Panc1 (cell line): ENCODE data around the gene MYL5. TPM values are rescaled to one million over a fixed set of nuclear protein-coding genes. Genes with fewer than 3 reads are reported as not detected.

ENCODE experiments used
- ATAC-seq: fragments of 200-7000 bp; cut with Tn5 transposase; 2 replicates; pipeline ENCODE4 v1.9.1; 2020; ENCODE audit warnings: mild to moderate bottlenecking, moderate library complexity
- BruUV-seq: library from RNA; stranded (reverse); fragments of 400-500 nt; replicated peaks from 2 replicates; lab custom pipeline; 2021; lab: Mats Ljungman, UMichigan
- CTCF ChIA-PET: fragments of 300-600 bp; sonication (Branson Sonifier 250); formaldehyde crosslinking; loops from one replicate; lab custom pipeline; 2022; ENCODE audit warnings: antibody characterized with exemption; lab: Charles Lee
- POLR2A ChIA-PET: fragments of 300-600 bp; sonication (Branson Sonifier 250); formaldehyde crosslinking; loops from one replicate; lab custom pipeline; 2022; ENCODE audit warnings: antibody characterized with exemption; lab: Charles Lee
- DNase-seq: peaks from one replicate; pipeline ENCODE4 v3.0.0-alpha.2; 2010; ENCODE audit warnings: low read depth, low spot score
- H3K27ac ChIP-seq: 2 replicates; pipeline ENCODE4 v1.5.1; 2011; ENCODE audit warnings: mild to moderate bottlenecking, low read length, inconsistent platforms
- H3K27me3 ChIP-seq: fragments of 200-500 bp; sonication (Bioruptor generic); 2 replicates; pipeline ENCODE4 v1.6.0; 2014; ENCODE audit warnings: low read length, inconsistent platforms; ENCODE audit not compliant: control insufficient read depth, insufficient read depth
- H3K36me3 ChIP-seq: fragments of 200-500 bp; sonication (Bioruptor generic); 2 replicates; pipeline ENCODE4 v1.5.1; 2014; ENCODE audit warnings: inconsistent platforms, mild to moderate bottlenecking, low read length, moderate library complexity; ENCODE audit not compliant: control insufficient read depth, insufficient read depth
- H3K4me1 ChIP-seq: 2 replicates; pipeline ENCODE4 v1.5.1; 2011; ENCODE audit warnings: inconsistent platforms, mild to moderate bottlenecking, low read length, moderate library complexity; ENCODE audit not compliant: control insufficient read depth, insufficient read depth
- H3K4me3 ChIP-seq, 2 experiments: 2 replicates each; pipeline ENCODE4 v1.5.1; 2011 to 2012; ENCODE audit warnings: low read depth in 2 of 2, low read length in 2 of 2, mild to moderate bottlenecking in 2 of 2, inconsistent platforms in 1 of 2, moderate library complexity in 1 of 2
- H3K9me3 ChIP-seq: fragments of 200-500 bp; sonication (Bioruptor generic); 2 replicates; pipeline ENCODE4 v1.5.1; 2014; ENCODE audit warnings: low read depth, mild to moderate bottlenecking, inconsistent platforms, low read length, moderate library complexity; ENCODE audit not compliant: control insufficient read depth, insufficient read depth
- POLR2AphosphoS5 ChIP-seq: IDR thresholded peaks from 2 replicates; pipeline ENCODE4 v1.6.1; 2012; ENCODE audit warnings: mild to moderate bottlenecking, low read depth, low read length, moderate library complexity
- SIN3A ChIP-seq: IDR thresholded peaks from 2 replicates; pipeline ENCODE4 v1.6.1; 2012; ENCODE audit warnings: low read depth, mild to moderate bottlenecking, low read length, moderate library complexity, borderline replicate concordance; ENCODE audit not compliant: insufficient read depth
- TCF7L2 ChIP-seq: IDR thresholded peaks from 2 replicates; pipeline ENCODE4 v1.6.1; 2011; ENCODE audit warnings: mild to moderate bottlenecking, low read depth, low read length, inconsistent platforms
- in situ Hi-C: cut with HindIII; loops from 2 replicates; pipeline ENCODE4 v1.10.0; 2016; ENCODE audit warnings: low sequenced_read_pairs, low pct_unique_long_range_greater_than_20kb
- intact Hi-C: fragments of 100-400 bp; cut with micrococcal nuclease; formaldehyde crosslinking; loops from one replicate; pipeline ENCODE4 v1.10.0; 2022; ENCODE audit not compliant: unreplicated experiment
- total RNA-seq: library from RNA; stranded (reverse); gene quantifications from one replicate; pipeline ENCODE4 v1.2.1, GENCODE V29; 2021; ENCODE audit not compliant: unreplicated experiment
- TF ChIP-seq, protein P1 (sequence below): fragments of 450-650 bp; IDR thresholded peaks from 2 replicates; pipeline ENCODE4 v1.5.1; 2017; ENCODE audit warnings: mild to moderate bottlenecking
- TF ChIP-seq, protein P2 (sequence below), 2 experiments: IDR thresholded peaks; 2 replicates each; pipeline ENCODE4 v1.6.1; 2011 to 2012; ENCODE audit warnings: low read depth in 2 of 2, control low read depth in 1 of 2, low read length in 1 of 2, mild to moderate bottlenecking in 1 of 2, moderate library complexity in 1 of 2; ENCODE audit not compliant: insufficient read depth in 1 of 2

Gene MYL5
- total RNA-seq, 1 experiment from 2014 or later: 12.0 TPM

DNA sequence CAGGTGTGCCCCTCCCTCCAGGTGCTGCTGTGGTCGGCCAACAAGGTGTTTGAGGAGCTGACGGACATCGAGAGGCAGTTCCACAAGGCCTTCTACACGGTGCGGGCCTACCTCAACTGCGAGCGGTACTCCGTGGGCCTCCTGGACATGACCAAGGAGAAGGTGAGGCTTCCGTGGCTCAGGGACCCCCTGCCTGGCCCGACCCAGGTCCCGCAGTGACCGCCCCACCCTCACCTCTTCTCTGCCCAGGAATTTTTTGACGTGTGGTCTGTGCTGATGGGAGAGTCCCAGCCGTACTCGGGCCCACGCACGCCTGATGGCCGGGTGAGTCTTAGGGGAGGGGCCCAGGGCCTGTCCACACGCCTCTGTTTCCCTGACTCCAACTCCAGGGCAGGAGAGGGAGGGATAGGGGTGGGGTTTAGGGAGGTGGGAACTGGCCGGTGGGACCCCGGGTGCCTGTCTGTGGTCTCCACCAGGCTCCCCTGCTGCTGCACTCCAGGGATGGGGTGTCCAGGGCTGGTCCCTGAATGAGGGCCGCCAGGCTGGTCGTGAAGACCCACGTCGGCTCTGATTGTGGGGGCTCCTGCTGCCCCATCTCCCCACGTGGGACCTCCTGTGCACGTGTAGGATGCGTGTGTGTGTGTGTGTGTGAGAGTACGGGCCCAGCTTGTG lies 20.4 kb upstream of the MYL5 start:
- H3K27ac ChIP-seq: no peak overlapping the region
- no peak overlapping the region for H3K4me3 ChIP-seq
- DNase-seq: no peak
- ChIA-PET POLR2A (no interaction called here), CTCF (no interaction called here)
- intact Hi-C loops: no loop called here
- ATAC-seq: no peak
- H3K4me1 ChIP-seq: no peaks in the 10 kb centered on the region
- TF ChIP-seq SIN3A (no peak), TCF7L2 (no peak), POLR2AphosphoS5 (no peak)
- TF ChIP-seq, protein P1, sequence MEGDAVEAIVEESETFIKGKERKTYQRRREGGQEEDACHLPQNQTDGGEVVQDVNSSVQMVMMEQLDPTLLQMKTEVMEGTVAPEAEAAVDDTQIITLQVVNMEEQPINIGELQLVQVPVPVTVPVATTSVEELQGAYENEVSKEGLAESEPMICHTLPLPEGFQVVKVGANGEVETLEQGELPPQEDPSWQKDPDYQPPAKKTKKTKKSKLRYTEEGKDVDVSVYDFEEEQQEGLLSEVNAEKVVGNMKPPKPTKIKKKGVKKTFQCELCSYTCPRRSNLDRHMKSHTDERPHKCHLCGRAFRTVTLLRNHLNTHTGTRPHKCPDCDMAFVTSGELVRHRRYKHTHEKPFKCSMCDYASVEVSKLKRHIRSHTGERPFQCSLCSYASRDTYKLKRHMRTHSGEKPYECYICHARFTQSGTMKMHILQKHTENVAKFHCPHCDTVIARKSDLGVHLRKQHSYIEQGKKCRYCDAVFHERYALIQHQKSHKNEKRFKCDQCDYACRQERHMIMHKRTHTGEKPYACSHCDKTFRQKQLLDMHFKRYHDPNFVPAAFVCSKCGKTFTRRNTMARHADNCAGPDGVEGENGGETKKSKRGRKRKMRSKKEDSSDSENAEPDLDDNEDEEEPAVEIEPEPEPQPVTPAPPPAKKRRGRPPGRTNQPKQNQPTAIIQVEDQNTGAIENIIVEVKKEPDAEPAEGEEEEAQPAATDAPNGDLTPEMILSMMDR: no peak
- TF ChIP-seq, protein P2, sequence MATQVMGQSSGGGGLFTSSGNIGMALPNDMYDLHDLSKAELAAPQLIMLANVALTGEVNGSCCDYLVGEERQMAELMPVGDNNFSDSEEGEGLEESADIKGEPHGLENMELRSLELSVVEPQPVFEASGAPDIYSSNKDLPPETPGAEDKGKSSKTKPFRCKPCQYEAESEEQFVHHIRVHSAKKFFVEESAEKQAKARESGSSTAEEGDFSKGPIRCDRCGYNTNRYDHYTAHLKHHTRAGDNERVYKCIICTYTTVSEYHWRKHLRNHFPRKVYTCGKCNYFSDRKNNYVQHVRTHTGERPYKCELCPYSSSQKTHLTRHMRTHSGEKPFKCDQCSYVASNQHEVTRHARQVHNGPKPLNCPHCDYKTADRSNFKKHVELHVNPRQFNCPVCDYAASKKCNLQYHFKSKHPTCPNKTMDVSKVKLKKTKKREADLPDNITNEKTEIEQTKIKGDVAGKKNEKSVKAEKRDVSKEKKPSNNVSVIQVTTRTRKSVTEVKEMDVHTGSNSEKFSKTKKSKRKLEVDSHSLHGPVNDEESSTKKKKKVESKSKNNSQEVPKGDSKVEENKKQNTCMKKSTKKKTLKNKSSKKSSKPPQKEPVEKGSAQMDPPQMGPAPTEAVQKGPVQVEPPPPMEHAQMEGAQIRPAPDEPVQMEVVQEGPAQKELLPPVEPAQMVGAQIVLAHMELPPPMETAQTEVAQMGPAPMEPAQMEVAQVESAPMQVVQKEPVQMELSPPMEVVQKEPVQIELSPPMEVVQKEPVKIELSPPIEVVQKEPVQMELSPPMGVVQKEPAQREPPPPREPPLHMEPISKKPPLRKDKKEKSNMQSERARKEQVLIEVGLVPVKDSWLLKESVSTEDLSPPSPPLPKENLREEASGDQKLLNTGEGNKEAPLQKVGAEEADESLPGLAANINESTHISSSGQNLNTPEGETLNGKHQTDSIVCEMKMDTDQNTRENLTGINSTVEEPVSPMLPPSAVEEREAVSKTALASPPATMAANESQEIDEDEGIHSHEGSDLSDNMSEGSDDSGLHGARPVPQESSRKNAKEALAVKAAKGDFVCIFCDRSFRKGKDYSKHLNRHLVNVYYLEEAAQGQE (IDR thresholded peaks at IDR 0.05; ENCODE audit: insufficient read depth in 1 of 2, low read depth in 2 of 2, low read length in 1 of 2): no peak
- in situ Hi-C loops: no loop called here
- H3K9me3 ChIP-seq: no peaks in the 10 kb centered on the region
- no peaks in the 10 kb centered on the region for H3K36me3 ChIP-seq
- no peaks in the 10 kb centered on the region for H3K27me3 ChIP-seq
- BruUV-seq: no TSS peak

DNA sequence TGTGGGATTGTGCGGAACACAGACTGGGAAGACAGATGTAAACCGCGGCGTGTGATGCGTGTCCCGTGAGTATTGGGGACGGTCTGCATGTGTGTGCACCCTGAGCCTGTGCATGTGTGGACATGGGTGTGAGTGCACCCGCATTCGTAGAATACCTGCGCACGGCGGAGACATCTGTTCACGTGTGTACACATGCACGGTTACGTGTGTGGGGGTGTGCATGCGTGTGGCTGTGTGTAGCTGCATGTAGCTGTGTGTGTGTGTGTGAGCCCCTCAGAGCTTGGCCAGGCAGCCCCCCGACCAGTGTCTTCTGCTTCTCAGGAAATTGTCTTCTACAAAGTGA lies 19.9 kb upstream of the MYL5 start:
- Histone ChIP-seq H3K9me3 (no peaks in the 10 kb centered on the region), H3K27me3 (no peaks in the 10 kb centered on the region), H3K4me3 (no peak overlapping the region), H3K4me1 (no peaks in the 10 kb centered on the region), H3K27ac (no peak overlapping the region), H3K36me3 (no peaks in the 10 kb centered on the region)
- CTCF ChIA-PET: no interaction called here
- DNase-seq: no peak
- no peak for ATAC-seq
- TF ChIP-seq, protein P2 (IDR thresholded peaks at IDR 0.05; ENCODE audit: insufficient read depth in 1 of 2, low read depth in 2 of 2, low read length in 1 of 2): no peak
- no peak for TF ChIP-seq SIN3A
- TF ChIP-seq TCF7L2: no peak
- TF ChIP-seq POLR2AphosphoS5: no peak
- TF ChIP-seq, protein P1: no peak
- intact Hi-C loops: no loop called here
- in situ Hi-C loops: no loop called here
- no TSS peak for BruUV-seq
- POLR2A ChIA-PET: no interaction called here
